HG03025 (cell line): ENCODE measurements around the gene IPO9.
"Not testable (repeated sequence)": the region's sequence is repeated elsewhere in the genome, so short reads cannot be mapped to it uniquely, and the experiment has no call there.

ENCODE experiments used
- ATAC-seq: cut with Tn5 transposase; IDR thresholded peaks from one replicate; pipeline ENCODE4 v1.9.1; 2021; ENCODE audit warnings: mild to moderate bottlenecking, moderate library complexity; ENCODE audit not compliant: unreplicated experiment, low FRiP score

The IPO9 gene

DNA sequence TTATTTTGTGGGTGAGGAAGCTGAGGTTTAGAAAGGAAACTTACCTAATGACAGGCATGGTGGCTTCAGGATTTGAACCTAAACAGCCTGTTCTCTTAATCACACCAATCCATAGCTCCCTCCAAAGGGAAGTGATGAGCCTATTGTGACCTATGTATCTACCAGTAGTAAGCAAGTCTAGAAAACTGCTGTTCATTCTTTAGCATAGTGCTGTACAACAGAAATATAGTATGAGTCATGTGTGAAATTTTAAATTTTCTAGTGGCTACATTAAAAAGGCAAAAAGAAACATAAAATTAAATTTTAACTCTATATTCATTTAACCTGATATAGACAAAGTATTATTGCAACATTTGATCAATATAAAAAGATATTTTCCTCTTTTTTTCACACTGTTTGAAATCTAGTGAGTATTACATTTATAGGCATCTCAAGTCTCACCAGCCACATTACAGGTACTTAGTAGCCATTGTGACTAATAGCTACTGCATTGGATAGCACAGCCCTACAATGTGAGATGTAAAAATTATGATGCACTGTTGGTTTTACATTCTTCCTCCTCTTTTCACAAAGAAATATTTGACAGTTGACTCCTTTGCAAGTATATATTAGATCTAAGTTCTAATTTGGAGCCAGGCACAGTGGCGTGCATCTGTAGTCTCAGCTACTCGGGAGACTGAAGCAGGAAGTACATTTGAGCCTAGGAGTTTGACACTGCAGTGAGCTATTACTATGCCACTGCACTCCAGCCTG lies 16.6 kb downstream of the IPO9 start:
- no peak for ATAC-seq

DNA sequence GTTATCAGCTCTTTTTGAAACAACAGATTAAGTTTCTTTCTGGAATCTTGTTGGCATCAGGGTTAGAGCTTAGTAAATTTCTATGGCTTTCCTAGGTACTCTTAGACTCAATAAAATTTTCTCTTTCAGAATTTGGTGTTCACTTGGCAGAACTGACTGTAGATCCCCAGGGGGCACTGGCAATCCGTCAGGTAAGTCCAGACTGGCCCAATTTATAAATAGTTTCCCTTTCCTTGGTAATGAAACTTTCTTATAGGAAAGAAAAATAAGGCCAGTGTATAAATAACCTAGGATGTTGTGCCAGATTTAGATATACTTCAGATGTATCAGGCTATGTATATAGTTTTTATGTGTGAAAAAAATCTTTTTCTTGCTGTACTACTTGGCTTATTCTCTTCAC lies 18.2 kb downstream of the IPO9 start:
- ATAC-seq = no peak

DNA sequence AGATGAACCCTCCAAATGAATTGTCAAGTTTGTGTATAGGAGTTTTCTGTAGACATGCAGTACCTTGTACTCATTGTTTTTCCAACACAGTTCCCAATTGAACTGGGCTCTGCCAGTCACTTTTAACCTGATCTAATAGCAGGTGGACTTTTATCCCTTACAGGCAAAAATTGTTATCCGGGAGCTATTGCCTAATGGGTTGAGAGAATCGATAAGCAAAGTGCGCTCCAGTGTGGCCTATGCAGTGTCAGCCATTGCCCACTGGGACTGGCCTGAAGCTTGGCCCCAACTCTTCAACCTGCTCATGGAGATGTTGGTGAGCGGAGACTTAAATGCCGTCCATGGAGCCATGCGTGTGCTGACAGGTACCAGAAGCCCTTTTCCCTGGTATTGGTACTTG lies 19.3 kb downstream of the IPO9 start:
- ATAC-seq = no peak

DNA sequence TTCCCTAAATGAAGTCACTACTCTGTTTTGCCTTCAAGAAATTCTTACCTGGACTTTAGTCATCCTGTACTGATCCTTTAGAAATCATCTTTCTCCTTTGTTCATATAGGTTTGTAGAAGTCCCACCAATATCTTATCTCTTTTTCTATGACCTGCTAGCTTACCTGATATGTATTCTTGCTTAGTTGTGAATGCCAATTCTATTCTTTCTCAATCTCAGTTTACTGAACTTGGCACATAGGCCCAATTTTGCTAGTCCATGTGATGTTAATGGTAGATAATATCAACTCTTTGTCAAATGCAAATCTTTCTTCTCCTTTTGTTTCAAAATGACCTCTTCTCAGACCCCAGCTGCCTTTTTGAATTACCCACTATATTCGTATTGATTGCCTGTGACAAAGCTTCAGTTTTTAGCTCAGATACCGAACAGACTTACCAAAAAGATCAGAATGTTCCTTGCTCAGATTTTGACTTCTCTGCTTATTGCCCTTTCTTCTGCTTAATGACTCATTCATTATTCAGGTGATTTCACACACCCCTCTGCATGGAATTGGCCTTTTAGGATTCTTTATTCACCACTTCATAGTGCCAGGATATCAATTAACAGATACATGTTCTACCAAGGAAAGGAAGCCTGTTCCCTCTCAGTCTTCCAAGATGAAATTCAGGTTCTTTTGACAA lies 20.6 kb downstream of the IPO9 start:
- no peak for ATAC-seq

- no peak for ATAC-seq
Measured at GRCh38 chr1:201850053-201850397, 21.1 kb downstream of the IPO9 start.

GRCh38 chr1:201851949-201852348 lies 23.0 kb downstream of the IPO9 start:
- no peak for ATAC-seq

DNA sequence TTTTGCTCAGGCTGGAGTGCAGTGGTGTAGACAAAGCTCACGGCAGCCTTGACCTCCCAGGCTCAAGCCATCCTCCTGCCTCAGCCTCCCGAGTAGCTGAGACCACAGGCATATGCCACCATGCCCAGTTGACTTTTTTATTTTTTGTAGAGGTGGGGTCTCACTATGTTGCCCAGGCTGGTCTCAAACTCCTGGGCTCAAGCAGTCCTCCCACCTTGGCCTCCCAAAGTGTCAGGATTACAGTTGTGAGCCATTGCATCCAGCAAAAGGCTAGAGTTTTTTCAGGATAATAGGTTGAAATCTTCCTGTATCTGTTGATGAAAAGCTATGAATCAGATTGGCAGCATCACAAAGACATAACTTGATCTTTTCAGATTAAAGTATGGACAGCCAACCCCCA lies 27.8 kb downstream of the IPO9 start:
- not testable (repeated sequence) for ATAC-seq

DNA sequence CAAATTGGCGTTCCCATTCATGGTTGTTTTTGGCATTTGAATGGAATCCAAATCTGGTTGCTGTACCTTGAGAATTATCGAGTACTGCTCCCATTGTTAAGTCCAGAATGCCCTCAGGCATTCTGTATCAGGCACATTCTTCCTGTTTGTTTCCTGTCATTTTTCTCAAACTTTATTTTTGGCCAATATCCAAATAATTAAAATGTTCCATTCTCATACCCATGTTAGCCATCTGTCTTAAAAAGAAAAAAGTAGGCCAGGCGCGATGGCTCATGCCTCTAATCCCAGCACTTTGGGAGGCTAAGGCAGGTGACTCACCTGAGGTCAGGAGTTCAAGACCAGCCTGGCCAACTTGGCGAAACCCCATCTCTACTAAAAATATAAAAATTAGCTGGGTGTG lies 30.5 kb downstream of the IPO9 start:
- ATAC-seq = no peak

GRCh38 chr1:201861448-201861847 lies 32.5 kb downstream of the IPO9 start:
- ATAC-seq = no peak

GRCh38 chr1:201870397-201870796 lies 41.4 kb downstream of the IPO9 start:
- no peak for ATAC-seq

GRCh38 chr1:201874672-201875071 lies 45.7 kb downstream of the IPO9 start:
- no peak for ATAC-seq

GRCh38 chr1:201876148-201876818 lies 47.3 kb downstream of the IPO9 start:
- no peak for ATAC-seq

DNA sequence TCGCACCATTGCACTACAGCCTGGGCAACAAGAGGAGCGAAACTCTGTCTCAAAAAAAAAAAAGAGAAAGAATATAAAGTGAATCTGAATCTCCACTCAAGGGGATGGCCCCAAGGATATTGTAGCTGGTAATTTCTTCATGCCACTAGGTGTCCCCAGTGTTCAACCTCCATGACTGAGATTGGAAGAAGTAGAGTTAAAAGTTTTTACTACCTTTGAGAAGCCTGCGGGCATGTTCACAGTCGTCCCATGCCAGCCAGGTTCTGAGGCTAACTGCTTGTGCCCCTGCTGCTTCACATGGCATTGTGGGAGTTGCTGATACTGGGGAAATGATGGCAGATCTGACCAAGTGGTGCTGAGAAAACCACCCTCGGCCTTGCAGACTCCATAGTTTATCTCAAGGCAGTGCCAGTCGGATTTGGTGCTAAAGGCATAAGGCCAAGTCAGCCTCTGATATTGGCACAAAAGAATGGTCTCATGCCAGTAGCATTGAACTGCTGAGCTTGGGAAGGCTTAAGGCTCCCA lies 49.0 kb downstream of the IPO9 start:
- no peak for ATAC-seq

DNA sequence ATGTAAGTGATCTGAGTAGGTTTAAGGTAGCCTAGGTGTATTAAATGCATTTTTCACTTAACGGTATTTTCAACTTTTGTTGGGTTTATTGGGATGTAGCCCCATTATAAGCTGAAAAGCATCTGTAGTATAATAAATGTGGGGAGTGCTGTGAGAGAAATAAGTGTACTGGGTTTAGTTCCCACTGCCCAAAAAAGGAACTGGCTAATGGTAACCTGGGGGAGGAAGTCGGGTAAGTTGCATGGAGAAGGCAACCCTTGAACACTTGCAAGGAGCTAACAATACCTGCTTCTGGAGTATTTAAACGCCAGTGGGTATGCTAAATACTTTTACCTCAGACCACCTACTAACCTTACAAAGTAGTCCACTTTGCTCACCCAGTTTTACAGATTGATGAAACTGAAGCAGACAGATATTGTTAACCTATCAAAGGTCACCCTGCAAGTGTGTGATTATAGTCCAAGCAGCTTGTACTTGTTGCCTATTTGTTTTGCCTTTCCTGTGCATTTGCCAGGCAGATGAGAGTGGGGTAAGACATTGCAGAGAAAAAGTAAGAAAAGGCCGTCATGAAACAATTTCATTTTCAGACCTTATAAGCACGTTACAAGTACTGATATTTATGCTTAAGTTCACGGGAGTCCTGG lies 52.1 kb downstream of the IPO9 start:
- ATAC-seq = no peak

DNA sequence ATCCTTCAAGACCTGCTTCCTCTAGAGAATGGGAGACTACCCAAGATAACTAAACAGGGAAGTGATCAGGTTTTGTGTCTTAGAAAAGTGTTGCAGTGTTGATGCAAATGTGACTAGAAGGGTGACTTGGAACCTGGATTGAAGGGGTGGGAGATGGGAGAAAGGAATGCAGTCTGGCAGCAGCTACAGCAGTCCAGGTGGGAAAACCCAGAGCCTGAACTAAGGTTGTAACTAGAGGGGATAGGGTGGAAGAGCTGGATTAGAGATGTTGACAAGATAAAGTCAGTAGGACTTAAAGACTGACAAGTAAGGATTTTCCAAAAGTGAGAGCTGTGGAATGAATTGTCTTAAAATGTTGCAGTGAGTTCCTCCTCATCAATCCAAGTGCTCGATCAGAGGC lies 52.7 kb downstream of the IPO9 start:
- no peak for ATAC-seq

DNA sequence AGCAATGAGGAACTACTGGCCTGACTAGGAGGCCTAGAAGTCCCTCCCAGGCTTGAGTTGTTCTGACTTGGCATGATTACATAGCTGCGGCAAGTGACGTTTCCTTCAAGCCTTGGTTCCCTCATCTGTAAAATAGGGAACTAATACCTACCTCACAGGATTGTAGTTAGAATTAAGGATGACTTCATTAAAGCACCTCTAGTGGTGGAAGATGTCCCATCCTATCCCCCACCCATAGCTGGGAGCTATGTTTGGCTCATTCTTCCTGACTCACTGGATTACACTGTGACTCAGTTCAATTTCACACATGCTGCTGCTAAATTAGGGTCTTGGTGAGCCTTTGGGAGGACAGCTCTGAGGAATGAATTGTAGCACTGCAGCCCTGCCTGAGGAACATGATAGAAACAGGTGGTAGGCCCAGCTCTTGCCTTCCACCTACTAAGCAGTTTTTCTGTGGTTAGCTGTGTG lies 53.7 kb downstream of the IPO9 start:
- ATAC-seq = no peak

GRCh38 chr1:201883266-201883665 lies 54.3 kb downstream of the IPO9 start:
- no peak for ATAC-seq

DNA sequence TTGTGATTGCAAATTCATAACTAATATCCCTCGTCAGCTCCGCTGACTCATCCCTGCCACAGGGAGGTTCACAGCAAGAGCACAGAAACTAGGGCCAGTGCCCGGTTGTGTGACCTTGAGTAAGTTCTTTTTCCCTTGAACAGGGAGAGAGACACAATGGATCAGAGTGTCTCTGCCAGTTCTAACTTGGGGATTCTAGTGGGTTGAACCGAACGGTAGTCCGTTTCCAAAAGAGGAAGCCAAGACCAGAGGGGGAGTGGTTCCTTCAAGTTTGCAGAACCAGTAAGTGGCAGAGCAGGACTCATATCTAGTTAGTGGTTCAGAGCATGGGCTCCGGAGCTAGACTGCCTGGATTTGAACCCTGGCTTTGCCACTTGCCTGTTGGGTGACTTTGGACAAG lies 54.8 kb downstream of the IPO9 start:
- ATAC-seq = no peak

- ATAC-seq = no peak
Measured at GRCh38 chr1:201884425-201884824, 55.5 kb downstream of the IPO9 start.

GRCh38 chr1:201885531-201886075 lies 56.6 kb downstream of the IPO9 start:
- no peak for ATAC-seq
